T-helper 2 cell (primary cell): ENCODE measurements around the gene SPEF2.
A peak's percentile ranks its signal among the peaks of the same experiment; 100 is the strongest.

Experiments used
- DNase-seq, 5 experiments: peaks; one replicate each; pipeline versions ENCODE4 v3.0.0 to v3.0.0-alpha.2; 2012 to 2022

SPEF2 gene

DNA sequence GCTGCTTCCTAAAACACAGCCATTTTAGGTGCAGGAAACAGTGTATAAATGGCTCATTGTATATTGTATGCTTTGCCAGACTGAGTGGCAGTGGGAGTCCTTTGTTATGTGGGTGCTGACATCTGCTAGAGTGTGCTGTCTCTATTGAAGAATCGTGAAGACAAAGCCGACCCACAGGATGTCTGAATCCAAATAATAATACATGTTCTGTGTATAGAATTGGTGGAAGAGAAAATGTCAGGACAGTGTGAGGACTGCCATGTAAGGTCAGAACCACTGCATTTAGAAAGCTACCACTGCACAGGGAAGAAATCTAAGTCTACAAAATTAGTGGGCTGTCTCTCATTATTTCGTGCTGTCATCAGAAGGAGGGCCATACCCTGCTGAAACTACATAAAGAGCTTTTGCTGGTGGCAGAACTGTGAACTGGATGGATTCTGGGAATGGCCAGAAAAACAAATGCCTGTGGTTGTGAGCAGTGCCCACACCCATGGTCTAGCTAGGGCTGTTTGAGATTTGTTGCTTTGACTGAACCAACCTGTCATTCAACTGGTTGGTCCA lies 241.5 kb downstream of the SPEF2 start:
- DNase-seq: peak in 1 of 5 experiments; percentile 71

DNA sequence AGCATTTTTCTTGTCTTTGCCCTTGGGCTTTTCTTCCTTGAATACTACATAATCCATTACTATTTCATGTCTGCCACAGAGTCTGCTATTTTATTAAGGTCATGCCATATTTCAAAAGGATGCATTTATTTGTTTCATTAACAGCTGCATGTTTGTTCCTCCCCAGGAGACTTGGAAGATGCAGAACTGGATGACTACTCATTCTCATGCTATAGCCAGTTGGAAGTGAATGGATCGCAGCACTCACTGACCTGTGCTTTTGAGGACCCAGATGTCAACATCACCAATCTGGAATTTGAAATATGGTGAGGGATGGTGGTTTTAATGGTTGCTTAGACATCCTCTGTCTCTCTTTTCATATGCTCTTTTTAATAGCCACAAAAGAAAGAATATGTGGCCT lies 243.0 kb downstream of the SPEF2 start:
- DNase-seq: no peak

DNA sequence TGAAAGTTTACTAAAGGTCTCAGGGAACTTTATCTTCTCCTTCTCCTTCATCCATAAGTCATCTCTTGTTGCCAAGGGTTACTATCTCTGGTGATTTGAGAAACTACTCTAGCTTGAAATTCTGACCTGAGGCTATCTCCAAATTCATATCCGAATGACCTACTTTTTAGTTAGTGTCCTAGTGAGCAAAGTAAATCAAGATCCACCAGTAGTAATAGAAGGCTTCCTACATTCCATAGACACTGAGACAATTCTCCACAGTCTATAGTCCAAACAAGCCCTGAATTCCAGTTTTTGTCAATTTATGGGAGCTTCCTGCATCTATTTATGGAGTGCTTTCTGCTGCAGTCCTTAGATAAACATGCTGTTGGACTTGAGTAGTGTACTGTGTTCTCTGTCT lies 244.1 kb downstream of the SPEF2 start:
- DNase-seq: no peak

DNA sequence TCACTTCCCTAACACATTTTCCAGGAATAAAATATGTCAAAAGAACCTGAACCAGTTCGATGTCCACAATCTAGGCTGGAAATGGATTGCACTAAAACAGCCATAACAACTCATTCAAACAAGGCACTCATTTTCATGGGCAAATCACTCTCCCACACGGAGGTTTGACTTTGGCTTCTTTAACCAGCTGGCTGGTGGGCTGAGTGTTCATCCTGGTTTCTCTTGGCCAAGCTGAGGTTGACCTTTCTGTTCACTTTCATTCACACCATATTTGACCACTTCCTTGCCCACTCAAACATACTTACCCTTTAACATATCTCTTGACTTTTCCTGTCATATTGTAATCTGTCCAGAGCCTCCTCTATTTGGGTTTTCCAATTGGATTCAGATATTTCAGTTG lies 244.5 kb downstream of the SPEF2 start:
- no peak for DNase-seq

DNA sequence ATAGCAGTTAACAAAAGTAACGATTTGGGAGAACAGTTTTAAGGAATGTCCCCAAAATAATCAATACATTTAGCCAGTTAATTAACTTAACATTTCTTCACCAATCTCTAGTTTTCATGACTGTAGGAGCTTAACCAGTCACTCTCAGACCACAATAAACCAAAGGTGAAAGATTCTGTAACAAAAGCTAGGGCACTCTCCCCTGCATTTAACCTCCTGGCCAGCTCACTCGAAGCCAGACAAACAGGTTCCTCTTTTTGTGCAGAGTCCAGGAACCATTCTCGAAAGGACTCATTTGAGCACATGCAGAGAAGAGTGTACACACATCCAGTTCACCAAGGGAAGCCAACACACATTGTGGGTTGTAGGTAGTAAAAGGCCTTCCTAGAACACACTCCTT lies 245.5 kb downstream of the SPEF2 start:
- DNase-seq: peak in 1 of 5 experiments; percentile 43
